NB4 (cell line): ENCODE measurements around the gene ZNF397.

Experiments
- CTCF ChIP-seq: IDR thresholded peaks from one replicate; pipeline ENCODE4 v1.5.1; 2012; ENCODE audit warnings: low read depth, low read length
- POLR2A ChIP-seq: IDR thresholded peaks from 2 replicates; pipeline ENCODE4 v1.6.1; 2011; ENCODE audit warnings: mild to moderate bottlenecking; ENCODE audit not compliant: insufficient read length; ENCODE audit errors: extremely low read depth

- no peak for TF ChIP-seq CTCF
- TF ChIP-seq POLR2A, result no peak
Measured at GRCh38 chr18:35271656-35272055, 30.8 kb downstream of the ZNF397 start.
